ENCODE results near the gene IL17D.

GRCh38 chr13:20704459-20705069, 1.1 kb downstream of the IL17D start:
- no peak for TF ChIP-seq POLR2A (IDR thresholded peaks at IDR 0.05)
- TF ChIP-seq CTCF (IDR thresholded peaks at IDR 0.05): no peak
